H1 (cell line): ENCODE data around the gene SORBS1. TPM values are rescaled to one million over a fixed set of nuclear protein-coding genes. Genes with fewer than 3 reads are reported as not detected.

Experiments
- CTCF ChIA-PET: fragments of 300-600 bp; sonication (Branson Sonifier 250); formaldehyde crosslinking; loops from one replicate; lab custom pipeline; 2021; ENCODE audit not compliant: partially characterized antibody; lab: Charles Lee
- POLR2A ChIA-PET: fragments of 300-600 bp; sonication (Branson Sonifier 250); formaldehyde crosslinking; loops from one replicate; lab custom pipeline; 2021; ENCODE audit warnings: inconsistent platforms; ENCODE audit not compliant: partially characterized antibody; lab: Charles Lee
- DNase-seq, 2 experiments: peaks; one replicate each; pipeline versions ENCODE4 v3.0.0 to v3.0.0-alpha.2; 2010 to 2022; ENCODE audit warnings: low spot score in 2 of 2, low read depth in 1 of 2, mixed read lengths in 1 of 2
- FAIRE-seq: peaks from 2 replicates; lab custom pipeline; 2011; peaks lifted over from hg19 to GRCh38; lab: Jason Lieb, UNC
- H2AFZ ChIP-seq: 2 replicates; pipeline ENCODE4 v1.8.1; 2012; ENCODE audit warnings: low read length, inconsistent platforms
- H2AK5ac ChIP-seq: 2 replicates; pipeline ENCODE4 v1.6.1; 2013; ENCODE audit warnings: low read depth, low read length
- H2BK120ac ChIP-seq: replicated peaks from 2 replicates; pipeline ENCODE3; 2013; ENCODE audit warnings: low read depth, low read length, inconsistent platforms
- H2BK12ac ChIP-seq: 2 replicates; pipeline ENCODE4 v1.6.1; 2013; ENCODE audit warnings: low read depth, low read length
- H2BK15ac ChIP-seq: 2 replicates; pipeline ENCODE4 v1.6.1; 2013; ENCODE audit warnings: low read length
- H2BK20ac ChIP-seq: 2 replicates; pipeline ENCODE4 v1.6.1; 2013; ENCODE audit warnings: low read length
- H2BK5ac ChIP-seq: 2 replicates; pipeline ENCODE4 v1.6.1; 2013; ENCODE audit warnings: low read depth, low read length
- H3K14ac ChIP-seq: 2 replicates; pipeline ENCODE4 v1.6.1; 2013; ENCODE audit warnings: inconsistent platforms; ENCODE audit not compliant: insufficient read length
- H3K18ac ChIP-seq: 2 replicates; pipeline ENCODE4 v1.6.1; 2013; ENCODE audit warnings: low read length; ENCODE audit errors: extremely low read depth
- H3K23ac ChIP-seq: 2 replicates; pipeline ENCODE4 v1.6.1; 2013; ENCODE audit warnings: inconsistent platforms; ENCODE audit not compliant: insufficient read length
- H3K23me2 ChIP-seq: 2 replicates; pipeline ENCODE4 v1.6.1; 2013; ENCODE audit warnings: low read depth, low read length
- H3K27ac ChIP-seq: 2 replicates; pipeline ENCODE4 v1.6.1; 2011; ENCODE audit warnings: low read depth, low read length, inconsistent platforms
- H3K27me3 ChIP-seq, 4 experiments: replicated peaks in 1 of 4; 1 replicate in 1 of 4; 2 replicates in 3 of 4; pipeline versions ENCODE4 v1.6.1 to v1.8.1; 2011 to 2013; ENCODE audit warnings: low read length in 3 of 4, mild to moderate bottlenecking in 3 of 4, inconsistent platforms in 2 of 4, mixed read lengths in 2 of 4, moderate library complexity in 1 of 4; ENCODE audit not compliant: control insufficient read depth in 3 of 4, insufficient read depth in 3 of 4; ENCODE audit errors: extremely low read depth in 1 of 4
- H3K36me3 ChIP-seq, 4 experiments: 2 replicates each; pipeline versions ENCODE4 v1.6.1 to v1.8.1; 2011 to 2013; ENCODE audit warnings: mild to moderate bottlenecking in 4 of 4, low read length in 3 of 4, moderate library complexity in 2 of 4, control low read depth in 1 of 4, inconsistent platforms in 1 of 4; ENCODE audit not compliant: insufficient read depth in 4 of 4, control insufficient read depth in 2 of 4
- H3K4ac ChIP-seq: replicated peaks from 2 replicates; pipeline ENCODE3; 2013; ENCODE audit warnings: low read length, low read depth, mixed read lengths, inconsistent platforms; ENCODE audit not compliant: insufficient read length
- H3K4me1 ChIP-seq, 4 experiments: replicated peaks in 1 of 4; 1 replicate in 1 of 4; 2 replicates in 3 of 4; pipeline versions ENCODE4 v1.6.1 to v1.8.1; 2011 to 2013; ENCODE audit warnings: low read length in 3 of 4, inconsistent platforms in 2 of 4, mixed read lengths in 1 of 4; ENCODE audit not compliant: insufficient read depth in 4 of 4, control insufficient read depth in 3 of 4
- H3K4me2 ChIP-seq, 2 experiments: 2 replicates each; pipeline versions ENCODE4 v1.6.1 to v1.8.1; 2011 to 2013; ENCODE audit warnings: low read depth in 2 of 2, low read length in 2 of 2, control low read depth in 1 of 2, inconsistent platforms in 1 of 2, mild to moderate bottlenecking in 1 of 2; ENCODE audit not compliant: insufficient read depth in 1 of 2
- H3K4me3 ChIP-seq, 4 experiments: fragments of 200-600, 300-600 bp in 1 of 4; sonication (generic), shearing (Covaris generic), sonication (Bioruptor Twin) in 1 of 4; 2 replicates each; pipeline versions ENCODE4 v1.5.1 to v1.8.1; 2011 to 2016; ENCODE audit warnings: low read length in 4 of 4, low read depth in 3 of 4, control low read depth in 2 of 4, inconsistent platforms in 2 of 4, mild to moderate bottlenecking in 2 of 4, mixed read lengths in 1 of 4, moderate library complexity in 1 of 4; ENCODE audit not compliant: insufficient read depth in 2 of 4; ENCODE audit errors: extremely low read depth in 1 of 4
- H3K56ac ChIP-seq: replicated peaks from 2 replicates; pipeline ENCODE3; 2013; ENCODE audit warnings: low read depth, mild to moderate bottlenecking, mixed read lengths, low read length, inconsistent platforms; ENCODE audit not compliant: insufficient read length
- H3K79me1 ChIP-seq: 2 replicates; pipeline ENCODE4 v1.6.1; 2013; ENCODE audit warnings: low read depth, low read length, control low read depth
- H3K79me2 ChIP-seq, 2 experiments: 2 replicates each; pipeline versions ENCODE4 v1.6.1 to v1.8.1; 2012 to 2013; ENCODE audit warnings: low read length in 2 of 2, mild to moderate bottlenecking in 2 of 2, inconsistent platforms in 1 of 2; ENCODE audit not compliant: insufficient read depth in 2 of 2, control insufficient read depth in 1 of 2
- H3K9ac ChIP-seq, 4 experiments: replicated peaks in 1 of 4; 1 replicate in 1 of 4; 2 replicates in 3 of 4; pipeline versions ENCODE4 v1.6.1 to v1.8.1; 2011 to 2013; ENCODE audit warnings: low read depth in 3 of 4, low read length in 3 of 4, control low read depth in 2 of 4, mild to moderate bottlenecking in 2 of 4, moderate library complexity in 2 of 4, inconsistent platforms in 1 of 4; ENCODE audit errors: extremely low read depth in 1 of 4
- H3K9me3 ChIP-seq, 2 experiments: 2 replicates each; pipeline versions ENCODE4 v1.6.1 to v1.8.1; 2012 to 2013; ENCODE audit warnings: mild to moderate bottlenecking in 2 of 2, moderate library complexity in 2 of 2, control low read depth in 1 of 2, inconsistent platforms in 1 of 2, low read depth in 1 of 2, low read length in 1 of 2, mixed read lengths in 1 of 2; ENCODE audit not compliant: insufficient read depth in 2 of 2
- H4K20me1 ChIP-seq, 2 experiments: replicated peaks in 1 of 2; 2 replicates each; pipeline versions ENCODE3 to v1.8.1; 2011 to 2013; ENCODE audit warnings: inconsistent platforms in 2 of 2, low read length in 2 of 2, mild to moderate bottlenecking in 1 of 2; ENCODE audit not compliant: insufficient read depth in 2 of 2, control insufficient read depth in 1 of 2
- H4K5ac ChIP-seq: 2 replicates; pipeline ENCODE4 v1.6.1; 2013; ENCODE audit warnings: low read length, low read depth, mixed read lengths, inconsistent platforms; ENCODE audit not compliant: insufficient read length
- H4K8ac ChIP-seq: 2 replicates; pipeline ENCODE4 v1.8.0; 2013; ENCODE audit warnings: mild to moderate bottlenecking, moderate library complexity, low read length, inconsistent platforms; ENCODE audit not compliant: insufficient read depth; ENCODE audit errors: extremely low read depth
- H4K91ac ChIP-seq: replicated peaks from 2 replicates; pipeline ENCODE3; 2013; ENCODE audit warnings: low read length, mixed read lengths, inconsistent platforms; ENCODE audit not compliant: insufficient read length
- BCL11A ChIP-seq, 2 experiments: IDR thresholded peaks; one replicate each; pipeline ENCODE4 v1.6.1; 2011; ENCODE audit warnings: low read depth in 2 of 2, low read length in 2 of 2, mild to moderate bottlenecking in 2 of 2
- HDAC6 ChIP-seq: IDR thresholded peaks from one replicate; pipeline ENCODE4 v1.7.1; 2012; ENCODE audit warnings: low read depth, mild to moderate bottlenecking, inconsistent platforms, low read length, moderate library complexity
- POLR2A ChIP-seq, 2 experiments: IDR thresholded peaks; 1 replicate in 1 of 2; 2 replicates in 1 of 2; pipeline ENCODE4 v1.6.1; 2011; ENCODE audit warnings: low read depth in 2 of 2, low read length in 2 of 2, mild to moderate bottlenecking in 2 of 2; ENCODE audit errors: control extremely low read depth in 1 of 2
- WGBS, 2 experiments: shearing (Covaris generic) in 1 of 2; methylation state at CpG; one replicate each; pipeline versions ENCODE4 v1.1.6 to v1.1.7; 2013 to 2015; ENCODE audit warnings: low lambda C conversion rate in 2 of 2, mixed read lengths in 2 of 2, inconsistent platforms in 1 of 2, low coverage in 1 of 2, missing lambda C conversion rate in 1 of 2; ENCODE audit not compliant: insufficient replicate concordance in 2 of 2, insufficient coverage in 1 of 2, insufficient read length in 1 of 2; ENCODE audit errors: extremely low coverage in 1 of 2, missing lambda C conversion rate in 1 of 2; 5-methylcytosine and 5-hydroxymethylcytosine counted together
- polyA plus RNA-seq, 7 experiments: library from polyadenylated mRNA; depleted of rRNA in 3 of 7; stranded (reverse) in 5 of 7; unstranded in 2 of 7; fragments of >200 nt in 5 of 7; fragments of 200-250 nt in 2 of 7; gene quantifications; 1 replicate in 5 of 7; 2 replicates in 1 of 7; 4 replicates in 1 of 7; pipeline versions ENCODE4 v1.2.1 to v1.2.3, GENCODE V29; 2011 to 2013; ENCODE audit warnings: missing spikeins in 2 of 7, mixed read lengths in 2 of 7
- total RNA-seq: library from RNA; stranded (reverse); fragmentation: NEBNext Ultra II Directional; extraction: Animal tissue kit (Norgen Biotek cat#: 25700); gene quantifications from 2 replicates; pipeline ENCODE4 v1.2.1, GENCODE V29; 2021

The SORBS1 gene
- total and polyA plus RNA-seq, 2 of the 8 experiments (the other 6 are each of a cell fraction or from before 2014, with no cell fraction given), result 16.0 to 35.0 TPM

GRCh38 chr10:95312257-95312656, 248.9 kb downstream of the SORBS1 start:
- H3K27me3 ChIP-seq, result no peaks in the 10 kb centered on the region
- no peak overlapping the region for H2BK20ac ChIP-seq
- H2BK15ac ChIP-seq, result no peak overlapping the region
- no peak overlapping the region for H3K56ac ChIP-seq
- peaks cover 0 to 15% (median 5%) of the 10 kb centered on the region in 4 experiments; a peak in 6 of 7 replicates for H3K4me1 ChIP-seq
- H3K79me1 ChIP-seq, result no peaks in the 10 kb centered on the region
- H3K9ac ChIP-seq, result no peak overlapping the region
- H3K36me3 ChIP-seq, result 0 out of 8 replicates have a peak, but pooled peaks cover 0 to 3% (median 0%) of the 10 kb centered on the region in 4 experiments
- CTCF ChIA-PET, result no interaction called here
- DNase-seq (no peak), FAIRE-seq (no peak)
- no peaks in the 10 kb centered on the region for H3K9me3 ChIP-seq
- no peak overlapping the region for H3K14ac ChIP-seq
- no peak overlapping the region for H4K91ac ChIP-seq
- no peak overlapping the region for H4K5ac ChIP-seq
- H3K4ac ChIP-seq, result no peak overlapping the region
- no peak overlapping the region for H2BK5ac ChIP-seq
- no peak overlapping the region for H2AK5ac ChIP-seq
- no peak overlapping the region for H4K8ac ChIP-seq
- H2BK12ac ChIP-seq, result no peak overlapping the region
- H2AFZ ChIP-seq, result no peak overlapping the region
- H2BK120ac ChIP-seq, result no peak overlapping the region
- H3K23ac ChIP-seq, result no peak overlapping the region
- POLR2A ChIA-PET, result no interaction called here
- no peaks in the 10 kb centered on the region for H4K20me1 ChIP-seq
- H3K27ac ChIP-seq, result no peak overlapping the region
- no peaks in the 10 kb centered on the region for H3K79me2 ChIP-seq
- H3K23me2 ChIP-seq, result no peaks in the 10 kb centered on the region
- WGBS, 2 experiments, result 82% methylated on average over 6 of the region's 6 CpGs; no CpG with 5 or more reads in 1 of the 2 experiments
- H3K18ac ChIP-seq, result no peak overlapping the region
- H3K4me3 ChIP-seq, result no peak overlapping the region
- no peak overlapping the region for H3K4me2 ChIP-seq
- no peak for TF ChIP-seq HDAC6
- no peak for TF ChIP-seq BCL11A (IDR thresholded peaks at IDR 0.05; ENCODE audit: low read depth in 2 of 2, low read length in 2 of 2)
- no peak for TF ChIP-seq POLR2A (IDR thresholded peaks at IDR 0.05; ENCODE audit: control extremely low read depth in 1 of 2, low read depth in 2 of 2, low read length in 2 of 2)
